CD14-positive monocyte (primary cell): ENCODE measurements around the gene SPOP. TPM values are rescaled to one million over a fixed set of nuclear protein-coding genes. Genes with fewer than 3 reads are reported as not detected.

Experiments
- DNase-seq, 3 donors: peaks; one replicate each; pipeline ENCODE4 v3.0.0-alpha.2; 2011 to 2022
- H2AFZ ChIP-seq: 2 replicates; pipeline ENCODE4 v1.6.0; 2012; ENCODE audit warnings: mild to moderate bottlenecking, low read depth, low read length, inconsistent platforms; ENCODE audit not compliant: insufficient read depth, poor library complexity, severe bottlenecking
- H3K27ac ChIP-seq, 2 donors: 1 replicate in 1 of 2; 2 replicates in 1 of 2; pipeline ENCODE4 v1.5.1; 2012 to 2013; ENCODE audit warnings: low read length in 2 of 2, control low read depth in 1 of 2, inconsistent platforms in 1 of 2, low read depth in 1 of 2, mild to moderate bottlenecking in 1 of 2
- H3K27me3 ChIP-seq, 2 donors: one replicate each; pipeline versions ENCODE4 v1.6.0 to v1.6.1; 2011 to 2013; ENCODE audit warnings: low read length in 2 of 2; ENCODE audit not compliant: control insufficient read depth in 2 of 2, insufficient read depth in 2 of 2
- H3K36me3 ChIP-seq, 2 donors: replicated peaks in 1 of 2; 1 replicate in 1 of 2; 2 replicates in 1 of 2; pipeline versions ENCODE4 v1.5.1 to v1.6.1; 2012 to 2013; ENCODE audit warnings: low read length in 2 of 2, control low read depth in 1 of 2, inconsistent platforms in 1 of 2, mild to moderate bottlenecking in 1 of 2; ENCODE audit not compliant: insufficient read depth in 2 of 2, control insufficient read depth in 1 of 2
- H3K4me1 ChIP-seq, 2 donors: 1 replicate in 1 of 2; 2 replicates in 1 of 2; pipeline versions ENCODE4 v1.5.1 to v1.6.1; 2012 to 2013; ENCODE audit warnings: low read length in 2 of 2, control low read depth in 1 of 2, inconsistent platforms in 1 of 2, mild to moderate bottlenecking in 1 of 2, moderate library complexity in 1 of 2; ENCODE audit not compliant: insufficient read depth in 2 of 2, control insufficient read depth in 1 of 2
- H3K4me2 ChIP-seq: replicated peaks from 2 replicates; pipeline ENCODE3; 2012; ENCODE audit warnings: low read length, moderate library complexity, mild to moderate bottlenecking; ENCODE audit not compliant: poor library complexity, severe bottlenecking; ENCODE audit errors: extremely low read depth
- H3K4me3 ChIP-seq, 3 experiments: fragments of 200-600 bp in 1 of 3; sonication (generic) in 1 of 3; replicated peaks in 1 of 3; 1 replicate in 2 of 3; 2 replicates in 1 of 3; pipeline ENCODE4 v1.5.1; 2011 to 2013; ENCODE audit warnings: low read length in 3 of 3, mild to moderate bottlenecking in 3 of 3, control low read depth in 2 of 3, low read depth in 2 of 3, inconsistent platforms in 1 of 3, moderate library complexity in 1 of 3
- H3K79me2 ChIP-seq: 2 replicates; pipeline ENCODE4 v1.6.0; 2012; ENCODE audit warnings: mild to moderate bottlenecking, control low read depth, inconsistent platforms, low read length, moderate library complexity; ENCODE audit not compliant: insufficient read depth
- H3K9ac ChIP-seq: 2 replicates; pipeline ENCODE4 v1.6.0; 2017; ENCODE audit warnings: low read length, mild to moderate bottlenecking; ENCODE audit not compliant: insufficient read depth, poor library complexity, severe bottlenecking
- H3K9me3 ChIP-seq, 2 donors: replicated peaks in 1 of 2; 1 replicate in 1 of 2; 2 replicates in 1 of 2; pipeline versions ENCODE4 v1.5.1 to v1.6.1; 2012 to 2013; ENCODE audit warnings: low read length in 2 of 2, control low read depth in 1 of 2; ENCODE audit not compliant: control insufficient read depth in 1 of 2, insufficient read depth in 1 of 2
- H4K20me1 ChIP-seq: 2 replicates; pipeline ENCODE4 v1.6.0; 2012; ENCODE audit warnings: mild to moderate bottlenecking, low read length, control low read depth, moderate library complexity; ENCODE audit not compliant: insufficient read depth
- H3K27ac Mint-ChIP-seq, 7 donors: one replicate each; pipeline ENCODE4 v1.8.0; 2020; ENCODE audit warnings: mild to moderate bottlenecking in 7 of 7, mixed read lengths in 7 of 7, moderate library complexity in 6 of 7, inconsistent platforms in 2 of 7
- H3K27me3 Mint-ChIP-seq, 3 donors: one replicate each; pipeline ENCODE4 v1.8.0; 2021 to 2022; ENCODE audit warnings: low read depth in 3 of 3, mild to moderate bottlenecking in 3 of 3, mixed read lengths in 3 of 3, moderate library complexity in 3 of 3, inconsistent platforms in 1 of 3
- H3K36me3 Mint-ChIP-seq, 2 donors: one replicate each; pipeline ENCODE4 v1.8.0; 2020; ENCODE audit warnings: mixed read lengths in 2 of 2, inconsistent platforms in 1 of 2, mild to moderate bottlenecking in 1 of 2
- H3K4me1 Mint-ChIP-seq: one replicate; pipeline ENCODE4 v1.8.0; 2020; ENCODE audit warnings: mild to moderate bottlenecking, mixed read lengths
- H3K4me3 Mint-ChIP-seq, 2 donors: one replicate each; pipeline ENCODE4 v1.8.0; 2020; ENCODE audit warnings: mild to moderate bottlenecking in 2 of 2, mixed read lengths in 2 of 2, moderate library complexity in 1 of 2
- H3K9me3 Mint-ChIP-seq, 7 donors: one replicate each; pipeline ENCODE4 v1.8.0; 2020 to 2022; ENCODE audit warnings: mixed read lengths in 7 of 7, mild to moderate bottlenecking in 6 of 7, moderate library complexity in 6 of 7, inconsistent platforms in 2 of 7
- WGBS: methylation state at CpG from one replicate; pipeline ENCODE4 v1.1.5; 2013; ENCODE audit warnings: missing lambda C conversion rate; ENCODE audit not compliant: insufficient coverage; 5-methylcytosine and 5-hydroxymethylcytosine counted together
- intact Hi-C, 2 donors: fragments of 100-400 bp; cut with micrococcal nuclease; formaldehyde crosslinking; loops; one replicate each; pipeline versions ENCODE4 v1.15.0 to v1.15.1; 2023
- polyA plus RNA-seq, 3 donors: library from polyadenylated mRNA; depleted of rRNA in 1 of 3; unstranded in 2 of 3; stranded (reverse) in 1 of 3; fragments of 300-500 nt in 2 of 3; fragments of >200 nt in 1 of 3; fragmentation: Illumina TruSeq in 2 of 3; gene quantifications; 1 replicate in 2 of 3; 2 replicates in 1 of 3; pipeline ENCODE4 v1.2.3, GENCODE V29; 2012 to 2021
- TF ChIP-seq, protein P1 (sequence below): fragments of 200-600 bp; IDR thresholded peaks from one replicate; pipeline ENCODE4 v1.8.0; 2022; ENCODE audit warnings: antibody characterized with exemption, mild to moderate bottlenecking

The SPOP gene
- polyA plus RNA-seq, 3 donors, result 41.3 to 65.5 (median 63.2) TPM

DNA sequence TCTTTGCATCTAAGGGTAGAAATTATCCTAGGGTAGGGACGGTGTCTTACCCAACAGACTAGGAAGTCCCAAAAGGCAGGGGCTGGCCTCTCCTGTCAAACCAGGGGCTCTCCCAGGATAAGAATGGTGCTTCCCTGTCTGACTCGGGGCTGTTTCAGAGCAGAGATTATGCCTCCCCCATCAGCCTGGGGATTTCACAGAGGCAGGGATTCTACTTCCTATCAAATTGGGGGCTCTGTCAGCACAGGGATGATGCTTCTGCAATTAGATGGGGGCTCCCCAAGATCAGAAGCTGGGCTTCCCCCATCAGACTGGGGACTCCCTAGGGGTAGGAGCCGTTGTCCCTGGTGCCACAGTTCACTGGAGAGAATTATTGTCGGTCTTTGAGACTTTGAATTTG lies 99.9 kb downstream of the SPOP start:
- Histone ChIP-seq H3K9me3 (no peaks in the 10 kb centered on the region), H3K4me3 (no peak overlapping the region), H3K4me1 (peaks cover 10 to 19% of the 10 kb centered on the region in 2 donors), H3K27me3 (peaks cover 16 to 49% of the 10 kb centered on the region in 2 donors), H3K9ac (no peak overlapping the region), H3K27ac (no peak overlapping the region), H4K20me1 (no peaks in the 10 kb centered on the region), H3K36me3 (no peaks in the 10 kb centered on the region), H2AFZ (no peak overlapping the region), H3K4me2 (no peak overlapping the region), H3K79me2 (no peaks in the 10 kb centered on the region)
- H3K9me3 Mint-ChIP-seq, result peaks cover 1 to 15% (median 7%) of the 10 kb centered on the region in 7 donors
- H3K4me1 Mint-ChIP-seq, result peaks cover 11% of the 10 kb centered on the region
- no peak for DNase-seq
- H3K36me3 Mint-ChIP-seq, result no peaks in the 10 kb centered on the region
- TF ChIP-seq, protein P1, sequence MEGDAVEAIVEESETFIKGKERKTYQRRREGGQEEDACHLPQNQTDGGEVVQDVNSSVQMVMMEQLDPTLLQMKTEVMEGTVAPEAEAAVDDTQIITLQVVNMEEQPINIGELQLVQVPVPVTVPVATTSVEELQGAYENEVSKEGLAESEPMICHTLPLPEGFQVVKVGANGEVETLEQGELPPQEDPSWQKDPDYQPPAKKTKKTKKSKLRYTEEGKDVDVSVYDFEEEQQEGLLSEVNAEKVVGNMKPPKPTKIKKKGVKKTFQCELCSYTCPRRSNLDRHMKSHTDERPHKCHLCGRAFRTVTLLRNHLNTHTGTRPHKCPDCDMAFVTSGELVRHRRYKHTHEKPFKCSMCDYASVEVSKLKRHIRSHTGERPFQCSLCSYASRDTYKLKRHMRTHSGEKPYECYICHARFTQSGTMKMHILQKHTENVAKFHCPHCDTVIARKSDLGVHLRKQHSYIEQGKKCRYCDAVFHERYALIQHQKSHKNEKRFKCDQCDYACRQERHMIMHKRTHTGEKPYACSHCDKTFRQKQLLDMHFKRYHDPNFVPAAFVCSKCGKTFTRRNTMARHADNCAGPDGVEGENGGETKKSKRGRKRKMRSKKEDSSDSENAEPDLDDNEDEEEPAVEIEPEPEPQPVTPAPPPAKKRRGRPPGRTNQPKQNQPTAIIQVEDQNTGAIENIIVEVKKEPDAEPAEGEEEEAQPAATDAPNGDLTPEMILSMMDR, result no peak
- intact Hi-C loops, result loop anchor here in 1 of 2 donors (10.0 kb wide), 2 partner anchors 277 to 417 kb away; partner anchors contain the start of gene DLX3
- peaks cover 47 to 60% (median 49%) of the 10 kb centered on the region in 3 donors for H3K27me3 Mint-ChIP-seq
- H3K27ac Mint-ChIP-seq, result no peak overlapping the region
- WGBS, result 94% methylated on average over 2 of the region's 4 CpGs
- peak overlapping the region in 1 of 2 donors; percentile 15 for H3K4me3 Mint-ChIP-seq

DNA sequence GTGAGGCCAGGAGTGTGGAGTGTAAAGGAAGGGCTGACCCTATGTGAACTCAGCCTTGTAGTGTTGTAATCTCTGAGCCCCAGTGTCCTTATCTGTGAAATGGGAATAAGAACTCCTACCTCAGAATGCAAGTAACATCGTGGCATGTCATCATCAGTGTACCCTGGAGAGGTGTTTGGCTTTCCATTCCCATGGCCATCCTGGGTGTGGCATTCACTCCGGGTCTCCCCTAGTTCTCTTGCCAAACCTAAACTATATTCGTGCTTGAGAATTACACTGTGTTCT lies 100.3 kb downstream of the SPOP start:
- DNase-seq, result no peak
- Mint-ChIP-seq H3K36me3 (no peaks in the 10 kb centered on the region), H3K27ac (no peak overlapping the region), H3K4me1 (peaks cover 11% of the 10 kb centered on the region), H3K9me3 (peaks cover 1 to 15% (median 7%) of the 10 kb centered on the region in 7 donors), H3K4me3 (peak overlapping the region in 1 of 2 donors; percentile 70), H3K27me3 (peaks cover 49 to 64% (median 52%) of the 10 kb centered on the region in 3 donors)
- Histone ChIP-seq H3K9ac (no peak overlapping the region), H3K9me3 (no peaks in the 10 kb centered on the region), H4K20me1 (no peaks in the 10 kb centered on the region), H2AFZ (no peak overlapping the region), H3K27me3 (peaks cover 16 to 53% of the 10 kb centered on the region in 2 donors), H3K79me2 (no peaks in the 10 kb centered on the region), H3K4me2 (no peak overlapping the region), H3K4me3 (no peak overlapping the region), H3K27ac (no peak overlapping the region), H3K4me1 (peaks cover 10 to 19% of the 10 kb centered on the region in 2 donors), H3K36me3 (no peaks in the 10 kb centered on the region)
- intact Hi-C loops, result loop anchor here in 1 of 2 donors (10.0 kb wide), 2 partner anchors 277 to 417 kb away; partner anchors contain the start of gene DLX3
- TF ChIP-seq, protein P1, result no peak
- 90% methylated on average over 2 of the region's 3 CpGs for WGBS
